HEK293T (cell line): Measurements from ENCODE around the gene CDK5RAP2.

Source experiments
- CTCF ChIA-PET: fragments of 350-600 bp; formaldehyde crosslinking; extraction: SDS; loops from one replicate; lab custom pipeline; 2021; ENCODE audit warnings: antibody characterized with exemption, inconsistent platforms; lab: Yijun Ruan, JAX
- POLR2A ChIA-PET: fragments of 350-600 bp; formaldehyde crosslinking; extraction: SDS; loops from one replicate; lab custom pipeline; 2020; ENCODE audit warnings: antibody characterized with exemption, inconsistent platforms; lab: Yijun Ruan, JAX
- DNase-seq: peaks from one replicate; pipeline ENCODE4 v3.0.0; 2012; ENCODE audit warnings: mixed read lengths; ENCODE audit errors: extremely low spot score
- ARNT ChIP-seq: fragments of 450-650 bp; IDR thresholded peaks from 2 replicates; pipeline ENCODE4 v1.6.1; 2017; ENCODE audit warnings: mild to moderate bottlenecking
- BHLHE40 ChIP-seq: fragments of 450-650 bp; IDR thresholded peaks from 2 replicates; pipeline ENCODE4 v1.6.1; 2016; ENCODE audit warnings: mild to moderate bottlenecking, moderate library complexity, borderline replicate concordance
- CTBP1 ChIP-seq: fragments of 450-650 bp; IDR thresholded peaks from 2 replicates; pipeline ENCODE4 v1.6.1; 2016; ENCODE audit warnings: borderline replicate concordance
- ELF4 ChIP-seq: fragments of 450-650 bp; IDR thresholded peaks from 2 replicates; pipeline ENCODE4 v1.6.1; 2017; ENCODE audit warnings: antibody characterized with exemption
- FOXA1 ChIP-seq: fragments of 450-650 bp; IDR thresholded peaks from 2 replicates; pipeline ENCODE4 v1.6.1; 2016; ENCODE audit warnings: mild to moderate bottlenecking
- FOXK2 ChIP-seq: fragments of 450-650 bp; IDR thresholded peaks from 2 replicates; pipeline ENCODE4 v1.6.1; 2016; ENCODE audit warnings: mild to moderate bottlenecking
- FOXM1 ChIP-seq: fragments of 450-650 bp; IDR thresholded peaks from 2 replicates; pipeline ENCODE4 v1.6.1; 2017; ENCODE audit warnings: mild to moderate bottlenecking, borderline replicate concordance
- HDGF ChIP-seq: fragments of 450-650 bp; IDR thresholded peaks from 2 replicates; pipeline ENCODE4 v1.6.1; 2017; ENCODE audit warnings: antibody characterized with exemption, borderline replicate concordance
- L3MBTL2 ChIP-seq: fragments of 450-650 bp; conservative IDR thresholded peaks from 2 replicates; pipeline ENCODE4 v1.6.1; 2016; ENCODE audit warnings: mild to moderate bottlenecking
- LEF1 ChIP-seq: fragments of 450-650 bp; IDR thresholded peaks from 2 replicates; pipeline ENCODE4 v1.6.1; 2017; ENCODE audit warnings: mild to moderate bottlenecking, borderline replicate concordance
- NFRKB ChIP-seq: fragments of 450-650 bp; IDR thresholded peaks from 2 replicates; pipeline ENCODE4 v1.6.1; 2016; ENCODE audit warnings: mild to moderate bottlenecking, moderate library complexity
- PKNOX1 ChIP-seq: fragments of 450-650 bp; IDR thresholded peaks from 2 replicates; pipeline ENCODE4 v1.6.1; 2016
- SP1 ChIP-seq: fragments of 450-650 bp; IDR thresholded peaks from 2 replicates; pipeline ENCODE4 v1.6.1; 2017
- SUZ12 ChIP-seq: fragments of 450-650 bp; IDR thresholded peaks from 2 replicates; pipeline ENCODE4 v1.6.1; 2016; ENCODE audit warnings: mild to moderate bottlenecking
- TARDBP ChIP-seq: fragments of 450-650 bp; IDR thresholded peaks from 2 replicates; pipeline ENCODE4 v1.6.1; 2016
- ZNF384 ChIP-seq: fragments of 450-650 bp; IDR thresholded peaks from 2 replicates; pipeline ENCODE4 v1.6.1; 2016

Gene CDK5RAP2

GRCh38 chr9:120434532-120434931, 145.4 kb downstream of the CDK5RAP2 start:
- TF ChIP-seq HDGF (no peak), CTBP1 (no peak), FOXM1 (no peak)
- ChIA-PET CTCF (no interaction called here), POLR2A (interaction anchor here (0.6 kb wide), 1 partner anchor 625 kb away, joined by 3 read pairs; no protein-coding TSS in a partner anchor)
- DNase-seq: no peak

- DNase-seq: no peak
- POLR2A ChIA-PET: interaction anchor here (0.6 kb wide), 1 partner anchor 624 kb away, joined by 3 read pairs; no protein-coding TSS in a partner anchor
- CTCF ChIA-PET: no interaction called here
- no peak for TF ChIP-seq ZNF384
- TF ChIP-seq BHLHE40: no peak
- no peak for TF ChIP-seq LEF1
- TF ChIP-seq HDGF: no peak
- no peak for TF ChIP-seq SP1
These were observed 146.3 kb downstream of the CDK5RAP2 start for GRCh38 chr9:120433701-120434100.

DNA sequence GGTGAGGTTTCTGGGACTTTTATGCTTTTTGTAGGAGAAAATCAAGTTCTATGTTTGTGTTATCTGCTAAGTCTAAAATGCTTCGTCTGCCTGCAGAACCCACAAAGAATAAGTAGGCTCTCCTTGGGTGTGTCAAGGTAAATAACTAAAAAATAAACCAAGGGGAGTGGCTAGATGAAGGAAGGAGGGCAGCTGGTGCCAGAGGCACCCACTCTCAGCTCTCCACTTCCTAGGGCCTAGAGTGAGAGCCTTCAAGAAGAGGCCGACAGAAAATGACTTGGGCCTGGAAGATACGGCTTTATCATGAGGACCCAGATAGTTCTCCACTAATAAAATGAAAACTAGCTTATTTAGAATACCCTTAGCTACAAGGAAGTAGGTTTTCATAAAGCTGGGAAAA, 147.4 kb downstream of the CDK5RAP2 start:
- CTCF ChIA-PET: interaction anchor here (0.8 kb wide), 1 partner anchor 10 kb away, joined by 3 read pairs; no protein-coding TSS in a partner anchor
- TF ChIP-seq FOXA1 (no peak), SP1 (no peak), ZNF384 (no peak), LEF1 (no peak), TARDBP (no peak), PKNOX1 (no peak), L3MBTL2 (no peak), FOXK2 (no peak), BHLHE40 (no peak), FOXM1 (no peak), SUZ12 (no peak), CTBP1 (no peak), ARNT (no peak), HDGF (no peak), NFRKB (no peak), ELF4 (no peak)
- DNase-seq: no peak
- POLR2A ChIA-PET: no interaction called here

- CTCF ChIA-PET: no interaction called here
- POLR2A ChIA-PET: no interaction called here
These were observed 148.7 kb downstream of the CDK5RAP2 start for GRCh38 chr9:120431268-120431667.

GRCh38 chr9:120424248-120424647, 155.7 kb downstream of the CDK5RAP2 start:
- POLR2A ChIA-PET: no interaction called here

More at GRCh38 chr9:120431268-120431667, 148.7 kb downstream of the CDK5RAP2 start:
- DNase-seq: no peak
- no peak for TF ChIP-seq CTBP1
- TF ChIP-seq L3MBTL2: no peak
- TF ChIP-seq ZNF384: no peak
- no peak for TF ChIP-seq SUZ12
- TF ChIP-seq ELF4: no peak
- TF ChIP-seq LEF1: no peak
- TF ChIP-seq ARNT: no peak
- TF ChIP-seq SP1: no peak
- no peak for TF ChIP-seq NFRKB

DNA sequence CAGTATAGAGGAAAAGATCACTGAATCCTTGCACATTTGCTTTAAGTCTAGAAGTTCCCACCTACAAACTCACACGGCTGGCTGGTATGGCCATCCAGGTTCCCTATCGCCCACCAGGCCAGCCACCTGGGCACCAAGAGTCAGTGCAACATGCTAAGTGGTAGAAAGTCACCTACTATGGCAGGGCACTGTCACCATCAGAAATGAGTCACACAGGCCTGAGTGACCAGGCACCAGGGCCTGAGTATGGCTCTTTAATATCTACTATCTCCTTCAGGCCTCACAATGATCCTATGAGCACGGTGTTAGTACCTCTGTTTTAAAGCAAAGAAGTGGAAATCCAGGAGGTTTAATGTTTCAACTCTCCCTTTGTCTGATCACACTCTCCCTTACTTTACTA, 156.2 kb downstream of the CDK5RAP2 start:
- TF ChIP-seq ZNF384: no peak
- no peak for TF ChIP-seq HDGF
- no peak for TF ChIP-seq FOXM1
- TF ChIP-seq SP1: no peak
- no peak for TF ChIP-seq SUZ12
- TF ChIP-seq CTBP1: no peak
- no peak for TF ChIP-seq ELF4
- no peak for TF ChIP-seq LEF1
- DNase-seq: no peak
- ChIA-PET POLR2A (no interaction called here), CTCF (interaction anchor here (0.7 to 1.4 kb wide), 2 partner anchors 15 to 19 kb away, joined by 3 to 5 read pairs; no protein-coding TSS in a partner anchor)

More at GRCh38 chr9:120424248-120424647, 155.7 kb downstream of the CDK5RAP2 start:
- TF ChIP-seq LEF1 (no peak), ZNF384 (no peak), SUZ12 (no peak), PKNOX1 (no peak), ARNT (no peak), CTBP1 (no peak)
- CTCF ChIA-PET: interaction anchor here (0.7 to 1.4 kb wide), 2 partner anchors 14 to 20 kb away, joined by 3 to 5 read pairs; no protein-coding TSS in a partner anchor
- DNase-seq: no peak

DNA sequence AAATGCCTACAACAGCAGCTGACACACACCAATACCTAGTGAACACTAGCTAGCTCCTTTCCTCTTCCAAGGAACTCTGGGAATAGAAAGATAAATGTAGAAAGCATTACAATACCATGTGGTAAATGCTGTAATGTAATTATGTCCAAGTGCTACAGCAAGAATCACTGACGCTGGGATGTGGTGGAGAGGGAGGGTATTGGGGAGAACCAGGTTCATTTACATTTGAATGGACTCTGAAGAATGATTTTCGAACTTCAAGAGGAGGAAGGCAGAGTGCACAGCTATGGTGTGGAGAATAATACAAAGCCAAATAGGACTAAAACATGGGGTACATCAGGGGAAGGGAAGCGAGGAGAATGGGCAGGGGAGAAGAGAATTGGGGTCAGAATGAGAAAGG, 158.0 kb downstream of the CDK5RAP2 start:
- CTCF ChIA-PET: interaction anchor here (0.7 to 1.9 kb wide), 2 partner anchors 17 to 55 kb away, joined by 3 to 5 read pairs; no protein-coding TSS in a partner anchor
- no peak for DNase-seq
- no peak for TF ChIP-seq FOXM1
- no peak for TF ChIP-seq BHLHE40
- TF ChIP-seq FOXK2: no peak
- TF ChIP-seq NFRKB: no peak
- no peak for TF ChIP-seq ARNT
- no peak for TF ChIP-seq TARDBP
- TF ChIP-seq FOXA1: no peak
- no peak for TF ChIP-seq ELF4
- TF ChIP-seq LEF1: no peak
- no peak for TF ChIP-seq PKNOX1
- TF ChIP-seq SUZ12: no peak
- TF ChIP-seq SP1: no peak
- no peak for TF ChIP-seq ZNF384
- no peak for TF ChIP-seq HDGF
- no peak for TF ChIP-seq L3MBTL2
- POLR2A ChIA-PET: no interaction called here
